HEK293 (cell line): ENCODE data around the gene SCN1A.

Source experiments
- CTCF ChIA-PET: fragments of 350-600 bp; formaldehyde crosslinking; extraction: SDS; loops from one replicate; lab custom pipeline; 2021; ENCODE audit warnings: antibody characterized with exemption; lab: Yijun Ruan, JAX
- POLR2A ChIA-PET: fragments of 300-600 bp; formaldehyde crosslinking; extraction: SDS; loops from one replicate; lab custom pipeline; 2020; ENCODE audit warnings: antibody characterized with exemption, inconsistent platforms; lab: Yijun Ruan, JAX
- H3K27ac ChIP-seq: fragments of 200-500 bp; sonication (Bioruptor generic); 2 replicates; pipeline ENCODE4 v1.5.1; 2014; ENCODE audit warnings: low read depth, low read length, control low read depth, inconsistent platforms; ENCODE audit errors: extremely low read depth
- H3K36me3 ChIP-seq, 2 experiments: fragments of 200-500 bp in 1 of 2; sonication (Bioruptor generic) in 1 of 2; 1 replicate in 1 of 2; 2 replicates in 1 of 2; pipeline ENCODE4 v1.5.1; 2014 to 2017; ENCODE audit warnings: inconsistent platforms in 2 of 2, low read length in 2 of 2; ENCODE audit not compliant: control insufficient read depth in 2 of 2, insufficient read depth in 1 of 2
- H3K4me1 ChIP-seq: fragments of 200-500 bp; sonication (Bioruptor generic); 2 replicates; pipeline ENCODE4 v1.5.1; 2014; ENCODE audit warnings: mild to moderate bottlenecking, low read length, inconsistent platforms; ENCODE audit not compliant: control insufficient read depth, insufficient read depth
- H3K4me3 ChIP-seq: 2 replicates; pipeline ENCODE4 v1.5.1; 2011; ENCODE audit warnings: low read depth, mild to moderate bottlenecking, control low read depth, low read length, moderate library complexity
- H3K9me3 ChIP-seq: fragments of 200-500 bp; sonication (Bioruptor generic); 2 replicates; pipeline ENCODE4 v1.5.1; 2014; ENCODE audit warnings: low read depth, low read length, inconsistent platforms; ENCODE audit not compliant: control insufficient read depth, insufficient read depth
- IKZF3 ChIP-seq: fragments of 450-650 bp; IDR thresholded peaks from 2 replicates; pipeline ENCODE4 v1.5.0; 2018; ENCODE audit warnings: missing biosample characterization, mild to moderate bottlenecking, missing genetic modification characterization, moderate library complexity
- PRDM1 ChIP-seq: fragments of 450-650 bp; formaldehyde crosslinking; IDR thresholded peaks from 2 replicates; pipeline ENCODE4; 2016; ENCODE audit warnings: missing biosample characterization, missing genetic modification characterization
- SALL2 ChIP-seq: fragments of 450-650 bp; formaldehyde crosslinking; IDR thresholded peaks from 2 replicates; pipeline ENCODE4 v1.5.0; 2017; ENCODE audit warnings: missing biosample characterization, mild to moderate bottlenecking, missing genetic modification characterization, borderline replicate concordance
- YY2 ChIP-seq: fragments of 450-650 bp; formaldehyde crosslinking; IDR thresholded peaks from 2 replicates; pipeline ENCODE4 v1.5.1; 2016; ENCODE audit warnings: missing biosample characterization, missing genetic modification characterization
- ZNF112 ChIP-seq: fragments of 450-650 bp; formaldehyde crosslinking; IDR thresholded peaks from 2 replicates; pipeline ENCODE4 v1.5.0; 2017; ENCODE audit warnings: missing biosample characterization, missing genetic modification characterization
- ZNF114 ChIP-seq: fragments of 450-650 bp; formaldehyde crosslinking; IDR thresholded peaks from 2 replicates; pipeline ENCODE4 v1.5.0; 2017; ENCODE audit warnings: missing biosample characterization, missing genetic modification characterization
- ZNF121 ChIP-seq: fragments of 450-650 bp; formaldehyde crosslinking; IDR thresholded peaks from 2 replicates; pipeline ENCODE4 v1.5.1; 2016; ENCODE audit warnings: missing biosample characterization, missing genetic modification characterization
- ZNF140 ChIP-seq: fragments of 450-650 bp; formaldehyde crosslinking; IDR thresholded peaks from 2 replicates; pipeline ENCODE4 v1.5.1; 2016; ENCODE audit warnings: missing biosample characterization, missing genetic modification characterization
- ZNF214 ChIP-seq: fragments of 450-650 bp; formaldehyde crosslinking; IDR thresholded peaks from 2 replicates; pipeline ENCODE4 v1.5.1; 2017; ENCODE audit warnings: missing biosample characterization, mild to moderate bottlenecking, missing genetic modification characterization, borderline replicate concordance
- ZNF221 ChIP-seq: fragments of 450-650 bp; formaldehyde crosslinking; IDR thresholded peaks from 2 replicates; pipeline ENCODE4 v1.5.1; 2017; ENCODE audit warnings: missing biosample characterization, missing genetic modification characterization, borderline replicate concordance
- ZNF24 ChIP-seq: fragments of 450-650 bp; formaldehyde crosslinking; IDR thresholded peaks from 2 replicates; pipeline ENCODE4 v1.5.1; 2016; ENCODE audit warnings: missing biosample characterization, missing genetic modification characterization
- ZNF341 ChIP-seq: fragments of 450-650 bp; formaldehyde crosslinking; IDR thresholded peaks from 2 replicates; pipeline ENCODE4; 2016; ENCODE audit warnings: low read depth, missing biosample characterization, missing genetic modification characterization
- ZNF366 ChIP-seq: fragments of 450-650 bp; formaldehyde crosslinking; conservative IDR thresholded peaks from 2 replicates; pipeline ENCODE4 v1.5.1; 2016; ENCODE audit warnings: missing biosample characterization, missing genetic modification characterization
- ZNF391 ChIP-seq: fragments of 450-650 bp; formaldehyde crosslinking; IDR thresholded peaks from 2 replicates; pipeline ENCODE4 v1.5.1; 2016; ENCODE audit warnings: low read depth, missing biosample characterization, missing genetic modification characterization, borderline replicate concordance
- ZNF514 ChIP-seq: fragments of 450-650 bp; formaldehyde crosslinking; IDR thresholded peaks from 2 replicates; pipeline ENCODE4 v1.5.1; 2016; ENCODE audit warnings: missing biosample characterization, missing genetic modification characterization
- ZNF555 ChIP-seq: fragments of 450-650 bp; formaldehyde crosslinking; conservative IDR thresholded peaks from 2 replicates; pipeline ENCODE4 v1.5.1; 2017; ENCODE audit warnings: missing biosample characterization, mild to moderate bottlenecking, missing genetic modification characterization, inconsistent platforms
- ZNF623 ChIP-seq: fragments of 450-650 bp; formaldehyde crosslinking; IDR thresholded peaks from 2 replicates; pipeline ENCODE4 v1.5.1; 2016; ENCODE audit warnings: missing biosample characterization, missing genetic modification characterization
- ZNF664 ChIP-seq: fragments of 450-650 bp; formaldehyde crosslinking; IDR thresholded peaks from 2 replicates; pipeline ENCODE4 v1.5.1; 2016; ENCODE audit warnings: missing biosample characterization, missing genetic modification characterization
- ZNF670 ChIP-seq: fragments of 450-650 bp; formaldehyde crosslinking; IDR thresholded peaks from 2 replicates; pipeline ENCODE4 v1.5.1; 2016; ENCODE audit warnings: missing biosample characterization, missing genetic modification characterization, low read depth
- ZNF76 ChIP-seq: fragments of 450-650 bp; formaldehyde crosslinking; IDR thresholded peaks from 2 replicates; pipeline ENCODE4; 2016; ENCODE audit warnings: low read depth, missing biosample characterization, missing genetic modification characterization, borderline replicate concordance
- ZNF792 ChIP-seq: fragments of 450-650 bp; formaldehyde crosslinking; IDR thresholded peaks from 2 replicates; pipeline ENCODE4 v1.5.1; 2016; ENCODE audit warnings: missing biosample characterization, missing genetic modification characterization
- ZNF837 ChIP-seq: fragments of 450-650 bp; formaldehyde crosslinking; IDR thresholded peaks from 2 replicates; pipeline ENCODE4 v1.5.1; 2016; ENCODE audit warnings: missing biosample characterization, missing genetic modification characterization
- ZSCAN23 ChIP-seq: fragments of 450-650 bp; formaldehyde crosslinking; IDR thresholded peaks from 2 replicates; pipeline ENCODE4 v1.5.1; 2016; ENCODE audit warnings: missing biosample characterization, missing genetic modification characterization
- TF ChIP-seq, protein P1 (sequence below): fragments of 450-650 bp; formaldehyde crosslinking; IDR thresholded peaks from 2 replicates; pipeline ENCODE4 v1.5.1; 2016; ENCODE audit warnings: missing biosample characterization, missing genetic modification characterization
- TF ChIP-seq, protein P2 (sequence below): fragments of 450-650 bp; formaldehyde crosslinking; IDR thresholded peaks from 2 replicates; pipeline ENCODE4 v1.5.1; 2016; ENCODE audit warnings: missing biosample characterization, missing genetic modification characterization, low read depth
- TF ChIP-seq, protein P3 (sequence below): fragments of 450-650 bp; formaldehyde crosslinking; IDR thresholded peaks from 2 replicates; pipeline ENCODE4 v1.5.1; 2016; ENCODE audit warnings: missing biosample characterization, missing genetic modification characterization

SCN1A gene

GRCh38 chr2:166074011-166074410 lies 53.8 kb downstream of the SCN1A start (continued):
- no peak for TF ChIP-seq IKZF3 (tag by site-specific recombination)
- TF ChIP-seq YY2 (tag by site-specific recombination), result no peak

DNA sequence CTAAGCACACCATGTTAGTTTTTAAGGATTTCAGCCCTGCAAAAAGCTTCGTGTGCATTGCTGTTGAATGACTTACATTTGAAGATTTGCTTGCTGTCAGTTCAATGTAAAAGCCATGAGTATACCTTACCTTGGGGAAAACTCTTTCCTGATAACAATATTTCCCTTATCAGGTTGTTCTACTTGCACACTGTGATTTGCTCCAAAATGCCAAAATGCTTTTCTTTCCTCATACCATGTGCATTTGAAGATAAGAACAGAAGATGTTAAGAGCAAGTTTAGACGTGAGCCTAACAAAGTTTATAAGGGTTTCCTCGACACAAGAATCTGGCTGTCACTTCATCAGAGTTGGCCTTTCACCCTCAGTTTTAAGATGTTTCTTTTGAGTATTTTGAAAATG lies 57.6 kb downstream of the SCN1A start:
- no peak overlapping the region for H3K27ac ChIP-seq
- no peaks in the 10 kb centered on the region for H3K36me3 ChIP-seq
- H3K9me3 ChIP-seq, result no peaks in the 10 kb centered on the region
- CTCF ChIA-PET, result interaction anchor here (1.4 kb wide), 1 partner anchor 36 kb away, joined by 3 read pairs; no protein-coding TSS in a partner anchor
- TF ChIP-seq ZNF221 (tag by site-specific recombination), result no peak
- TF ChIP-seq, protein P1, sequence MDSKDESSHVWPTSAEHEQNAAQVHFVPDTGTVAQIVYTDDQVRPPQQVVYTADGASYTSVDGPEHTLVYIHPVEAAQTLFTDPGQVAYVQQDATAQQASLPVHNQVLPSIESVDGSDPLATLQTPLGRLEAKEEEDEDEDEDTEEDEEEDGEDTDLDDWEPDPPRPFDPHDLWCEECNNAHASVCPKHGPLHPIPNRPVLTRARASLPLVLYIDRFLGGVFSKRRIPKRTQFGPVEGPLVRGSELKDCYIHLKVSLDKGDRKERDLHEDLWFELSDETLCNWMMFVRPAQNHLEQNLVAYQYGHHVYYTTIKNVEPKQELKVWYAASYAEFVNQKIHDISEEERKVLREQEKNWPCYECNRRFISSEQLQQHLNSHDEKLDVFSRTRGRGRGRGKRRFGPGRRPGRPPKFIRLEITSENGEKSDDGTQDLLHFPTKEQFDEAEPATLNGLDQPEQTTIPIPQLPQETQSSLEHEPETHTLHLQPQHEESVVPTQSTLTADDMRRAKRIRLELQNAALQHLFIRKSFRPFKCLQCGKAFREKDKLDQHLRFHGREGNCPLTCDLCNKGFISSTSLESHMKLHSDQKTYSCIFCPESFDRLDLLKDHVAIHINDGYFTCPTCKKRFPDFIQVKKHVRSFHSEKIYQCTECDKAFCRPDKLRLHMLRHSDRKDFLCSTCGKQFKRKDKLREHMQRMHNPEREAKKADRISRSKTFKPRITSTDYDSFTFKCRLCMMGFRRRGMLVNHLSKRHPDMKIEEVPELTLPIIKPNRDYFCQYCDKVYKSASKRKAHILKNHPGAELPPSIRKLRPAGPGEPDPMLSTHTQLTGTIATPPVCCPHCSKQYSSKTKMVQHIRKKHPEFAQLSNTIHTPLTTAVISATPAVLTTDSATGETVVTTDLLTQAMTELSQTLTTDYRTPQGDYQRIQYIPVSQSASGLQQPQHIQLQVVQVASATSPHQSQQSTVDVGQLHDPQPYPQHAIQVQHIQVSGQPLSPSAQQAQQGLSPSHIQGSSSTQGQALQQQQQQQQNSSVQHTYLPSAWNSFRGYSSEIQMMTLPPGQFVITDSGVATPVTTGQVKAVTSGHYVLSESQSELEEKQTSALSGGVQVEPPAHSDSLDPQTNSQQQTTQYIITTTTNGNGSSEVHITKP, result no peak
- TF ChIP-seq ZNF140 (tag by site-specific recombination), result no peak
- no peak for TF ChIP-seq ZNF121
- TF ChIP-seq ZNF366 (tag by site-specific recombination), result no peak
- no peak for TF ChIP-seq ZNF76 (tag by site-specific recombination)
- TF ChIP-seq ZSCAN23, result no peak
- TF ChIP-seq ZNF555 (tag by site-specific recombination), result no peak
- no peak for TF ChIP-seq PRDM1
- no peak for TF ChIP-seq ZNF341 (tag by site-specific recombination)
- no peak for TF ChIP-seq ZNF664 (tag by site-specific recombination)
- TF ChIP-seq ZNF112, result no peak
- no peak for TF ChIP-seq ZNF837 (tag by site-specific recombination)
- TF ChIP-seq SALL2 (tag by site-specific recombination), result no peak
- TF ChIP-seq ZNF623 (tag by site-specific recombination), result no peak
- TF ChIP-seq ZNF24 (tag by site-specific recombination), result no peak
- TF ChIP-seq, all 188 proteins: peak for 0
- no peak overlapping the region for H3K4me3 ChIP-seq
- POLR2A ChIA-PET, result no interaction called here
- H3K4me1 ChIP-seq, result no peaks in the 10 kb centered on the region

DNA sequence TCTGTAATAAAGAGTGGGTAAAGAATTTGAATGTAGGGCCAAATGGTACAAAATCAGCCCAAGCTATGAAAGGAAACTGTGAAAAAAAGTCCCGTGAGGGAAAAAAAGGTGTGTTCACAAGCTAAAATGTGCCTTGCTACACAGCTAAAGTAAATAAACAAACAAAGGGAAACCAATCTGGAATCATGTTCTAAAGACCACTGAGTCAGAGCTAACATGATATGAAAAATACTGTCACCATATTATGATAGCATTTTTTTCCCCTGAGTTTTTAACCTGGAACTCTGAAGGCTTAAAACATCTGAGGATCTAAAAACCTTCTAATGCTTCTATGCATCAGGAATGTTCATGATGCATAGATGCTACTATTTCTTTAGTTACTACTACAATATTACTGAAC lies 58.8 kb downstream of the SCN1A start:
- no peaks in the 10 kb centered on the region for H3K9me3 ChIP-seq
- no peaks in the 10 kb centered on the region for H3K4me1 ChIP-seq
- no peak overlapping the region for H3K27ac ChIP-seq
- H3K4me3 ChIP-seq, result no peak overlapping the region
- ChIA-PET POLR2A (no interaction called here), CTCF (interaction anchor here (2.7 kb wide), 1 partner anchor 13 kb away, joined by 18 read pairs; no protein-coding TSS in a partner anchor)
- no peaks in the 10 kb centered on the region for H3K36me3 ChIP-seq
- TF ChIP-seq ZNF114 (tag by site-specific recombination) (no peak), ZNF514 (tag by site-specific recombination) (no peak), ZNF214 (tag by site-specific recombination) (no peak), ZNF792 (no peak), ZNF391 (tag by site-specific recombination) (no peak), ZNF670 (tag by site-specific recombination) (no peak)
- TF ChIP-seq, protein P2, sequence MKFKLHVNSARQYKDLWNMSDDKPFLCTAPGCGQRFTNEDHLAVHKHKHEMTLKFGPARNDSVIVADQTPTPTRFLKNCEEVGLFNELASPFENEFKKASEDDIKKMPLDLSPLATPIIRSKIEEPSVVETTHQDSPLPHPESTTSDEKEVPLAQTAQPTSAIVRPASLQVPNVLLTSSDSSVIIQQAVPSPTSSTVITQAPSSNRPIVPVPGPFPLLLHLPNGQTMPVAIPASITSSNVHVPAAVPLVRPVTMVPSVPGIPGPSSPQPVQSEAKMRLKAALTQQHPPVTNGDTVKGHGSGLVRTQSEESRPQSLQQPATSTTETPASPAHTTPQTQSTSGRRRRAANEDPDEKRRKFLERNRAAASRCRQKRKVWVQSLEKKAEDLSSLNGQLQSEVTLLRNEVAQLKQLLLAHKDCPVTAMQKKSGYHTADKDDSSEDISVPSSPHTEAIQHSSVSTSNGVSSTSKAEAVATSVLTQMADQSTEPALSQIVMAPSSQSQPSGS (tag by site-specific recombination), result no peak
- TF ChIP-seq, protein P3, sequence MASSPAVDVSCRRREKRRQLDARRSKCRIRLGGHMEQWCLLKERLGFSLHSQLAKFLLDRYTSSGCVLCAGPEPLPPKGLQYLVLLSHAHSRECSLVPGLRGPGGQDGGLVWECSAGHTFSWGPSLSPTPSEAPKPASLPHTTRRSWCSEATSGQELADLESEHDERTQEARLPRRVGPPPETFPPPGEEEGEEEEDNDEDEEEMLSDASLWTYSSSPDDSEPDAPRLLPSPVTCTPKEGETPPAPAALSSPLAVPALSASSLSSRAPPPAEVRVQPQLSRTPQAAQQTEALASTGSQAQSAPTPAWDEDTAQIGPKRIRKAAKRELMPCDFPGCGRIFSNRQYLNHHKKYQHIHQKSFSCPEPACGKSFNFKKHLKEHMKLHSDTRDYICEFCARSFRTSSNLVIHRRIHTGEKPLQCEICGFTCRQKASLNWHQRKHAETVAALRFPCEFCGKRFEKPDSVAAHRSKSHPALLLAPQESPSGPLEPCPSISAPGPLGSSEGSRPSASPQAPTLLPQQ, result no peak
